Measurements from ENCODE around the gene WDFY3.

GRCh38 chr4:84924434-84924833 lies 42.1 kb downstream of the WDFY3 start:
- TF ChIP-seq CTCF (conservative IDR thresholded peaks at IDR 0.05; ENCODE audit: low read depth in 2 of 2) (no peak), CREB1 (CRISPR knock-in tag; IDR thresholded peaks at IDR 0.05; ENCODE audit: low read depth) (no peak), EZH2phosphoT487 (IDR thresholded peaks at IDR 0.05; ENCODE audit: unreplicated experiment) (no peak)
